Ectodermal cell (in vitro differentiated cells): ENCODE results near the gene HOXA3.

ENCODE experiments used
- H3K27ac ChIP-seq: 2 replicates; pipeline ENCODE4 v1.7.0; 2013; ENCODE audit warnings: mild to moderate bottlenecking, low read depth, low read length; ENCODE audit not compliant: insufficient read depth, poor library complexity, severe bottlenecking
- H3K27me3 ChIP-seq: 2 replicates; pipeline ENCODE4 v1.7.0; 2013; ENCODE audit warnings: mild to moderate bottlenecking, low read length; ENCODE audit not compliant: insufficient read depth, control insufficient read depth, poor library complexity, severe bottlenecking
- H3K36me3 ChIP-seq: one replicate; pipeline ENCODE4 v1.7.0; 2013; ENCODE audit warnings: low read length; ENCODE audit not compliant: control insufficient read depth, insufficient read depth
- H3K4me1 ChIP-seq: one replicate; pipeline ENCODE4 v1.7.0; 2013; ENCODE audit warnings: low read length; ENCODE audit not compliant: control insufficient read depth, insufficient read depth
- H3K4me3 ChIP-seq: 2 replicates; pipeline ENCODE4 v1.7.0; 2013; ENCODE audit warnings: low read depth, low read length, control low read depth; ENCODE audit not compliant: insufficient read depth
- H3K9me3 ChIP-seq: 2 replicates; pipeline ENCODE4 v1.7.0; 2013; ENCODE audit warnings: mild to moderate bottlenecking, low read length, moderate library complexity; ENCODE audit not compliant: control insufficient read depth
- WGBS, 2 experiments: methylation state at CpG; one replicate each; pipeline ENCODE4 v1.1.7; 2013; ENCODE audit warnings: missing lambda C conversion rate in 2 of 2; 5-methylcytosine and 5-hydroxymethylcytosine counted together

Gene HOXA3

GRCh38 chr7:27116962-27117886 lies 35.2 kb downstream of the HOXA3 start:
- no peak overlapping the region for H3K27ac ChIP-seq

GRCh38 chr7:27116031-27116961 lies 36.1 kb downstream of the HOXA3 start:
- H3K27me3 ChIP-seq, result peaks cover 99% of the 10 kb centered on the region
- no peaks in the 10 kb centered on the region for H3K9me3 ChIP-seq
- WGBS, 2 experiments, result 10 to 11% methylated on average over 18 to 20 of the region's 20 CpGs
- no peaks in the 10 kb centered on the region for H3K36me3 ChIP-seq
- H3K27ac ChIP-seq, result no peak overlapping the region
- H3K4me1 ChIP-seq, result no peaks in the 10 kb centered on the region
- no peak overlapping the region for H3K4me3 ChIP-seq

More at GRCh38 chr7:27116962-27117886, 35.2 kb downstream of the HOXA3 start:
- Histone ChIP-seq H3K4me3 (no peak overlapping the region), H3K36me3 (no peaks in the 10 kb centered on the region), H3K4me1 (no peaks in the 10 kb centered on the region), H3K27me3 (peaks cover 99% of the 10 kb centered on the region), H3K9me3 (no peaks in the 10 kb centered on the region)
- WGBS, 2 experiments, result 8% methylated on average over 12 of the region's 12 CpGs

DNA sequence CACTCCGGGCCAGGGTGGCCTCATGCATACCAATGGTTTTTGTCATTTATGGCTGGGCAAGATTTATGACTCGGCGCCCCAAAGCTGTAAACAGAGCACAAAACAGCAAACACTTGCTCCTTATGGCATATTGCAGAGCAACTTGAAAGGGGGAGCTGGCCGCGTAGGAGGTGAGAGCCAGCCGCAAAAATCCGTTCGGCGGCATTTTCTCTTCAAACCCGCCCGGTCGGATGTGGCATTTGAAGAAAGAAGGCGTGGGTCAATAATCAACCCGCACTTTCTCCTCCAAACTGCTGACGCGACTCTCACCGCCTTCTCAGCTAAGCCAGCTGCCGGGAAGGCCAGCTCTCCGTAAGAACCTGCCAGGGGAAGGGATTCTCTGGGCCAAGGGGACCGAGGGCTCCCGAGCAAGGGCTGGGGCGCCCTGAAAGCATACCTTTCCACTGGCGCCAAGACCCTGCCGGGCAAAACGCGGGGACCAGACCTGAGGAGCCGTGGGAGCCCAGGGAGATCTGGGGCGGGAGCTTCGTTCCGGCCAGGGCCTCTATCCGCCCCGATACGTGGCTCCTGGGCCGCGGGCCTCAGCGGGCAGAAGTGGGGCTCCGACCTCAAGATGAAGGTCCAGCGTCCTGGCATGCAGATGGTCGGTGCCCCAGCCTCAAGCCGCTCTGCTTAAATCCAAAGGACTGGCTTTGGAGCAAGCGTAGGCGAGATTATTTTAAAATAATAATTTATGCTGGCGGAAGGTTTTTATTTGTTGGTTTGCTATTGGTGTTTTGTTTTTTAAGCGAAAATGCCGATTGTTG lies 37.0 kb downstream of the HOXA3 start:
- peak overlapping the region; percentile 3 for H3K4me3 ChIP-seq
- 2 to 4% methylated on average over 45 of the region's 45 CpGs for WGBS, 2 experiments
- H3K27me3 ChIP-seq, result peaks cover 99% of the 10 kb centered on the region
- H3K27ac ChIP-seq, result peak overlapping the region; percentile 10
- H3K4me1 ChIP-seq, result no peaks in the 10 kb centered on the region
- H3K36me3 ChIP-seq, result no peaks in the 10 kb centered on the region
- H3K9me3 ChIP-seq, result no peaks in the 10 kb centered on the region

- no peaks in the 10 kb centered on the region for H3K4me1 ChIP-seq
- H3K4me3 ChIP-seq, result no peak overlapping the region
- 5 to 9% methylated on average over 6 of the region's 6 CpGs for WGBS, 2 experiments
- H3K9me3 ChIP-seq, result no peaks in the 10 kb centered on the region
- no peaks in the 10 kb centered on the region for H3K36me3 ChIP-seq
- peaks cover 99% of the 10 kb centered on the region for H3K27me3 ChIP-seq
- H3K27ac ChIP-seq, result no peak overlapping the region
These were observed 37.5 kb downstream of the HOXA3 start for GRCh38 chr7:27114881-27115220.

DNA sequence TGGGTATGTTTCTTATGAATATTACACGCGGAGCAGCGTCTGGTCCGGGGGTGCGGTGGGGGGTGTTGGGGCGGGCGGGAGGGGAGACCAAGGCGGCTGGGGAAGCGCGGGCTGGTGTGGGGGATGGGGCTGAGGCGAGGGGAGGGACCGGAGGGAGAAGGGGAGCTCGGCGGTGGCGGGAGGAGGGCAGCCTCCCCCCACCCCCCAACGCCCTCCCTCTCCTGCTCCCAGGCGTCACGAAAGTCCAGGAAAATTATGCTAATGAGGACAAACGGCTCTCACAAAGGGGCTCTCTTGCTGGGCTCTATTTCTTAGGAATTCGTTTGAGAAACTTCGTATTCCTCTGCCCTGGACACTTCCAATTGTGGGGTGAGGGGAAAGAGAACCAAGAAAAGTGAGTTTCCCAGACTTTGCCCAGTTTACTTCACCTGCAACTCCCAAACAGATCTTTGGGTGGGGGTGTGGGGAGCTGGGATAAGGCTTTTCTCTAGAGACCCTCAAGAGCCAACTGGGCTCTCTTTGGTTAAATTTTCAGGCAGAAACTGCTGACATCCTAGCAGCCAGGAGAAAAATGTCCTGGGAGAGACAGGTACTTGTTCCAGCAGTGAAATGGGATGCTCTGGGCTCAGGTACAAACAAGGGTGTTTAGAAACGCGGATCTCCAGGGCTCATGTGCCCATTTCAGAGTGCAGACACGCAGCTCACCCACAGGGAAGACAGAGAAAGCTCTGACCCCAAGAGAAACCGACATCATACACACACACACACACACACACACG lies 38.2 kb downstream of the HOXA3 start:
- Histone ChIP-seq H3K4me3 (no peak overlapping the region), H3K27me3 (peaks cover 99% of the 10 kb centered on the region), H3K4me1 (no peaks in the 10 kb centered on the region), H3K36me3 (no peaks in the 10 kb centered on the region), H3K27ac (no peak overlapping the region), H3K9me3 (no peaks in the 10 kb centered on the region)
- 1 to 2% methylated on average over 11 to 24 of the region's 26 CpGs for WGBS, 2 experiments

- Histone ChIP-seq H3K4me1 (no peaks in the 10 kb centered on the region), H3K36me3 (no peaks in the 10 kb centered on the region), H3K9me3 (no peaks in the 10 kb centered on the region), H3K27ac (no peak overlapping the region), H3K4me3 (peak overlapping the region; percentile 8), H3K27me3 (peaks cover 99% of the 10 kb centered on the region)
- 0 to 1% methylated on average over 41 to 52 of the region's 57 CpGs for WGBS, 2 experiments
These were observed 39.1 kb downstream of the HOXA3 start for GRCh38 chr7:27112955-27113949.

- Histone ChIP-seq H3K27me3 (peaks cover 99% of the 10 kb centered on the region), H3K27ac (no peak overlapping the region), H3K36me3 (no peaks in the 10 kb centered on the region), H3K4me3 (no peak overlapping the region), H3K9me3 (no peaks in the 10 kb centered on the region), H3K4me1 (no peaks in the 10 kb centered on the region)
- 48 to 57% methylated on average over 2 to 4 of the region's 4 CpGs for WGBS, 2 experiments
These were observed 40.0 kb downstream of the HOXA3 start for GRCh38 chr7:27112361-27112760.

GRCh38 chr7:27111751-27112277 lies 40.6 kb downstream of the HOXA3 start:
- Histone ChIP-seq H3K4me1 (no peaks in the 10 kb centered on the region), H3K36me3 (no peaks in the 10 kb centered on the region), H3K27me3 (peaks cover 99% of the 10 kb centered on the region), H3K4me3 (no peak overlapping the region), H3K9me3 (no peaks in the 10 kb centered on the region), H3K27ac (no peak overlapping the region)
- WGBS, 2 experiments, result 10 to 12% methylated on average over 3 of the region's 4 CpGs
